WTC11 (cell line): Measurements from ENCODE around the gene CPB1. TPM values are rescaled to one million over a fixed set of nuclear protein-coding genes. Genes with fewer than 3 reads are reported as not detected.
A peak's percentile ranks its signal among the peaks of the same experiment; 100 is the strongest.

Experiments used
- ATAC-seq: fragments of 200-7000 bp; cut with Tn5 transposase; 2 replicates; pipeline ENCODE4 v1.10.0; 2021; ENCODE audit warnings: mild to moderate bottlenecking, moderate library complexity
- Bru-seq: library from RNA; stranded (reverse); fragments of 400-500 nt; gene quantifications from one replicate; lab custom pipeline; 2021; lab: Mats Ljungman, UMichigan
- CTCF ChIA-PET: fragments of 300-600 bp; sonication (Branson Sonifier 250); formaldehyde crosslinking; loops from one replicate; lab custom pipeline; 2021; ENCODE audit warnings: antibody characterized with exemption; lab: Charles Lee
- POLR2A ChIA-PET: fragments of 350-600 bp; sonication (Branson Sonifier 250); formaldehyde crosslinking; loops from one replicate; lab custom pipeline; 2021; ENCODE audit warnings: antibody characterized with exemption; lab: Charles Lee
- DNase-seq: peaks from one replicate; pipeline ENCODE4 v3.0.0; 2021; ENCODE audit warnings: low spot score
- H3K27ac Mint-ChIP-seq: 2 replicates; pipeline ENCODE4 v1.8.0; 2021; ENCODE audit warnings: mixed read lengths
- H3K27me3 Mint-ChIP-seq: 2 replicates; pipeline ENCODE4 v1.8.0; 2021; ENCODE audit warnings: low read depth, mild to moderate bottlenecking, moderate library complexity, mixed read lengths
- H3K36me3 Mint-ChIP-seq: 2 replicates; pipeline ENCODE4 v1.8.0; 2021; ENCODE audit warnings: mixed read lengths
- H3K4me1 Mint-ChIP-seq: 2 replicates; pipeline ENCODE4 v1.8.0; 2022; ENCODE audit warnings: mixed read lengths
- H3K4me3 Mint-ChIP-seq: 2 replicates; pipeline ENCODE4 v1.8.0; 2021; ENCODE audit warnings: mild to moderate bottlenecking, moderate library complexity, mixed read lengths
- H3K9me3 Mint-ChIP-seq: 2 replicates; pipeline ENCODE4 v1.8.0; 2021; ENCODE audit warnings: mixed read lengths
- CDX4 ChIP-seq: fragments of 250-450 bp; sonication (Bioruptor Pico); IDR thresholded peaks from 2 replicates; pipeline ENCODE4 v1.9.0; 2021; ENCODE audit warnings: moderate library complexity, mild to moderate bottlenecking, inconsistent platforms, borderline replicate concordance
- ELF4 ChIP-seq: sonication (generic); formaldehyde crosslinking; IDR thresholded peaks from 2 replicates; pipeline ENCODE4 v1.8.1; 2022; ENCODE audit warnings: low read depth, mild to moderate bottlenecking, moderate library complexity, missing genetic modification reagents
- ESRRA ChIP-seq: sonication (generic); formaldehyde crosslinking; IDR thresholded peaks from 2 replicates; pipeline ENCODE4 v1.8.1; 2022; ENCODE audit warnings: mild to moderate bottlenecking, missing genetic modification reagents, borderline replicate concordance
- ETV6 ChIP-seq: sonication (generic); formaldehyde crosslinking; IDR thresholded peaks from 2 replicates; pipeline ENCODE4 v1.8.1; 2022; ENCODE audit warnings: mild to moderate bottlenecking, missing genetic modification reagents
- GRHL2 ChIP-seq: fragments of 250-450 bp; sonication (Bioruptor Pico); IDR thresholded peaks from 2 replicates; pipeline ENCODE4 v1.8.0; 2022; ENCODE audit warnings: mild to moderate bottlenecking, moderate library complexity; ENCODE audit not compliant: insufficient replicate concordance, severe bottlenecking
- IRF1 ChIP-seq: sonication (generic); formaldehyde crosslinking; IDR thresholded peaks from 2 replicates; pipeline ENCODE4 v1.8.0; 2023; ENCODE audit warnings: missing genetic modification reagents
- MAX ChIP-seq: sonication (generic); formaldehyde crosslinking; IDR thresholded peaks from 2 replicates; pipeline ENCODE4 v1.8.0; 2022; ENCODE audit warnings: mild to moderate bottlenecking, missing genetic modification reagents
- NFYB ChIP-seq: sonication (generic); formaldehyde crosslinking; conservative IDR thresholded peaks from 2 replicates; pipeline ENCODE4 v1.8.0; 2022; ENCODE audit warnings: low read depth, missing genetic modification reagents
- PRDM15 ChIP-seq: sonication (generic); formaldehyde crosslinking; IDR thresholded peaks from 2 replicates; pipeline ENCODE4 v1.8.0; 2022; ENCODE audit warnings: missing genetic modification reagents
- PREB ChIP-seq: sonication (generic); formaldehyde crosslinking; IDR thresholded peaks from 2 replicates; pipeline ENCODE4 v1.8.1; 2022; ENCODE audit warnings: mild to moderate bottlenecking, missing genetic modification reagents, moderate library complexity, borderline replicate concordance
- ZNF263 ChIP-seq: sonication (generic); formaldehyde crosslinking; IDR thresholded peaks from 2 replicates; pipeline ENCODE4 v1.8.1; 2022; ENCODE audit warnings: low read depth, mild to moderate bottlenecking, moderate library complexity, missing genetic modification reagents
- ZNF317 ChIP-seq: sonication (generic); formaldehyde crosslinking; IDR thresholded peaks from 2 replicates; pipeline ENCODE4 v1.8.1; 2023; ENCODE audit warnings: low read depth, mild to moderate bottlenecking, moderate library complexity, missing genetic modification reagents, borderline replicate concordance
- ZNF512 ChIP-seq: sonication (generic); formaldehyde crosslinking; IDR thresholded peaks from 2 replicates; pipeline ENCODE4 v1.8.1; 2022; ENCODE audit warnings: missing genetic modification reagents, borderline replicate concordance
- ZNF671 ChIP-seq: fragments of 250-450 bp; sonication (Bioruptor Pico); IDR thresholded peaks from 2 replicates; pipeline ENCODE4 v1.8.0; 2021; ENCODE audit warnings: mild to moderate bottlenecking
- long read RNA-seq, 3 experiments: library from RNA in 1 of 3; library from capped mRNA in 1 of 3; library from polyadenylated mRNA in 1 of 3; unstranded in 2 of 3; stranded (forward) in 1 of 3; transcript quantifications; one replicate each; pipeline ENCODE4 v2.0.0, GENCODE V29; 2021
- total RNA-seq: library from RNA; stranded (reverse); gene quantifications from 3 replicates; pipeline ENCODE4 v1.2.3, GENCODE V29; 2021
- TF ChIP-seq, protein P1 (sequence below): sonication (generic); formaldehyde crosslinking; IDR thresholded peaks from 2 replicates; pipeline ENCODE4 v1.8.0; 2023; ENCODE audit warnings: missing genetic modification reagents, mild to moderate bottlenecking, borderline replicate concordance
- TF ChIP-seq, protein P2 (sequence below): fragments of 200-600 bp; IDR thresholded peaks from 2 replicates; pipeline ENCODE4 v1.8.0; 2022; ENCODE audit warnings: antibody characterized with exemption
- TF ChIP-seq, protein P3 (sequence below): sonication (generic); formaldehyde crosslinking; IDR thresholded peaks from 2 replicates; pipeline ENCODE4 v1.8.0; 2022; ENCODE audit warnings: mild to moderate bottlenecking, missing genetic modification reagents

CPB1 gene
- 4.1 to 7.6 TPM (median 5.0 TPM) in 3 replicates for total RNA-seq
- Bru-seq, nascent RNA = percentile 0 among the genes with signal in this experiment
- long read RNA-seq, experiment 1 = 0 reads
- long read RNA-seq, experiment 2 = 0 reads
- long read RNA-seq, experiment 3 = 0 reads

GRCh38 chr3:148827585-148827984 is at the start of gene CPB1:
Gene CPB1 (plus strand): TSS chr3:148827811. CDS start chr3:148827824, 13 bp downstream.
- no peaks in the 10 kb centered on the region for H3K36me3 Mint-ChIP-seq
- no peak for ATAC-seq
- no peak for TF ChIP-seq IRF1
- no peak for TF ChIP-seq ZNF512 (CRISPR knock-in tag)
- no peak for TF ChIP-seq ZNF671 (CRISPR knock-in tag)
- no peak for TF ChIP-seq ZNF263 (CRISPR knock-in tag)
- TF ChIP-seq, all 79 proteins: peak for 0
- H3K9me3 Mint-ChIP-seq = 0 out of 2 replicates have a peak, but pooled peaks cover 1% of the 10 kb centered on the region
- no peak within 1 kb of the TSS for H3K4me3 Mint-ChIP-seq
- CTCF ChIA-PET = no interaction called here
- POLR2A ChIA-PET = no interaction called here
- H3K27me3 Mint-ChIP-seq = no peaks in the 10 kb centered on the region
- DNase-seq = no peak
- H3K4me1 Mint-ChIP-seq = no peaks in the 10 kb centered on the region
- H3K27ac Mint-ChIP-seq = no peak within 1 kb of the TSS

GRCh38 chr3:148778926-148779325 is 48.7 kb upstream of the CPB1 start:
- H3K36me3 Mint-ChIP-seq = peaks cover 2% of the 10 kb centered on the region; the same call in 1 of the 2 replicates
- H3K27me3 Mint-ChIP-seq = no peaks in the 10 kb centered on the region
- H3K27ac Mint-ChIP-seq = no peak overlapping the region
- ATAC-seq (no peak), DNase-seq (no peak)
- H3K9me3 Mint-ChIP-seq = no peaks in the 10 kb centered on the region
- ChIA-PET CTCF (no interaction called here), POLR2A (no interaction called here)
- no peaks in the 10 kb centered on the region for H3K4me1 Mint-ChIP-seq
- no peak overlapping the region for H3K4me3 Mint-ChIP-seq
- TF ChIP-seq ETV6 (no peak), PREB (CRISPR knock-in tag) (no peak), ESRRA (CRISPR knock-in tag) (no peak), ELF4 (CRISPR knock-in tag) (no peak), PRDM15 (no peak), GRHL2 (CRISPR knock-in tag) (no peak), NFYB (CRISPR knock-in tag) (no peak), ZNF317 (CRISPR knock-in tag) (no peak), CDX4 (CRISPR knock-in tag) (no peak), MAX (CRISPR knock-in tag) (no peak)
- TF ChIP-seq, protein P1, sequence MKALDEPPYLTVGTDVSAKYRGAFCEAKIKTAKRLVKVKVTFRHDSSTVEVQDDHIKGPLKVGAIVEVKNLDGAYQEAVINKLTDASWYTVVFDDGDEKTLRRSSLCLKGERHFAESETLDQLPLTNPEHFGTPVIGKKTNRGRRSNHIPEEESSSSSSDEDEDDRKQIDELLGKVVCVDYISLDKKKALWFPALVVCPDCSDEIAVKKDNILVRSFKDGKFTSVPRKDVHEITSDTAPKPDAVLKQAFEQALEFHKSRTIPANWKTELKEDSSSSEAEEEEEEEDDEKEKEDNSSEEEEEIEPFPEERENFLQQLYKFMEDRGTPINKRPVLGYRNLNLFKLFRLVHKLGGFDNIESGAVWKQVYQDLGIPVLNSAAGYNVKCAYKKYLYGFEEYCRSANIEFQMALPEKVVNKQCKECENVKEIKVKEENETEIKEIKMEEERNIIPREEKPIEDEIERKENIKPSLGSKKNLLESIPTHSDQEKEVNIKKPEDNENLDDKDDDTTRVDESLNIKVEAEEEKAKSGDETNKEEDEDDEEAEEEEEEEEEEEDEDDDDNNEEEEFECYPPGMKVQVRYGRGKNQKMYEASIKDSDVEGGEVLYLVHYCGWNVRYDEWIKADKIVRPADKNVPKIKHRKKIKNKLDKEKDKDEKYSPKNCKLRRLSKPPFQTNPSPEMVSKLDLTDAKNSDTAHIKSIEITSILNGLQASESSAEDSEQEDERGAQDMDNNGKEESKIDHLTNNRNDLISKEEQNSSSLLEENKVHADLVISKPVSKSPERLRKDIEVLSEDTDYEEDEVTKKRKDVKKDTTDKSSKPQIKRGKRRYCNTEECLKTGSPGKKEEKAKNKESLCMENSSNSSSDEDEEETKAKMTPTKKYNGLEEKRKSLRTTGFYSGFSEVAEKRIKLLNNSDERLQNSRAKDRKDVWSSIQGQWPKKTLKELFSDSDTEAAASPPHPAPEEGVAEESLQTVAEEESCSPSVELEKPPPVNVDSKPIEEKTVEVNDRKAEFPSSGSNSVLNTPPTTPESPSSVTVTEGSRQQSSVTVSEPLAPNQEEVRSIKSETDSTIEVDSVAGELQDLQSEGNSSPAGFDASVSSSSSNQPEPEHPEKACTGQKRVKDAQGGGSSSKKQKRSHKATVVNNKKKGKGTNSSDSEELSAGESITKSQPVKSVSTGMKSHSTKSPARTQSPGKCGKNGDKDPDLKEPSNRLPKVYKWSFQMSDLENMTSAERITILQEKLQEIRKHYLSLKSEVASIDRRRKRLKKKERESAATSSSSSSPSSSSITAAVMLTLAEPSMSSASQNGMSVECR = no peak
- TF ChIP-seq, protein P2, sequence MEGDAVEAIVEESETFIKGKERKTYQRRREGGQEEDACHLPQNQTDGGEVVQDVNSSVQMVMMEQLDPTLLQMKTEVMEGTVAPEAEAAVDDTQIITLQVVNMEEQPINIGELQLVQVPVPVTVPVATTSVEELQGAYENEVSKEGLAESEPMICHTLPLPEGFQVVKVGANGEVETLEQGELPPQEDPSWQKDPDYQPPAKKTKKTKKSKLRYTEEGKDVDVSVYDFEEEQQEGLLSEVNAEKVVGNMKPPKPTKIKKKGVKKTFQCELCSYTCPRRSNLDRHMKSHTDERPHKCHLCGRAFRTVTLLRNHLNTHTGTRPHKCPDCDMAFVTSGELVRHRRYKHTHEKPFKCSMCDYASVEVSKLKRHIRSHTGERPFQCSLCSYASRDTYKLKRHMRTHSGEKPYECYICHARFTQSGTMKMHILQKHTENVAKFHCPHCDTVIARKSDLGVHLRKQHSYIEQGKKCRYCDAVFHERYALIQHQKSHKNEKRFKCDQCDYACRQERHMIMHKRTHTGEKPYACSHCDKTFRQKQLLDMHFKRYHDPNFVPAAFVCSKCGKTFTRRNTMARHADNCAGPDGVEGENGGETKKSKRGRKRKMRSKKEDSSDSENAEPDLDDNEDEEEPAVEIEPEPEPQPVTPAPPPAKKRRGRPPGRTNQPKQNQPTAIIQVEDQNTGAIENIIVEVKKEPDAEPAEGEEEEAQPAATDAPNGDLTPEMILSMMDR = no peak
- TF ChIP-seq, protein P3, sequence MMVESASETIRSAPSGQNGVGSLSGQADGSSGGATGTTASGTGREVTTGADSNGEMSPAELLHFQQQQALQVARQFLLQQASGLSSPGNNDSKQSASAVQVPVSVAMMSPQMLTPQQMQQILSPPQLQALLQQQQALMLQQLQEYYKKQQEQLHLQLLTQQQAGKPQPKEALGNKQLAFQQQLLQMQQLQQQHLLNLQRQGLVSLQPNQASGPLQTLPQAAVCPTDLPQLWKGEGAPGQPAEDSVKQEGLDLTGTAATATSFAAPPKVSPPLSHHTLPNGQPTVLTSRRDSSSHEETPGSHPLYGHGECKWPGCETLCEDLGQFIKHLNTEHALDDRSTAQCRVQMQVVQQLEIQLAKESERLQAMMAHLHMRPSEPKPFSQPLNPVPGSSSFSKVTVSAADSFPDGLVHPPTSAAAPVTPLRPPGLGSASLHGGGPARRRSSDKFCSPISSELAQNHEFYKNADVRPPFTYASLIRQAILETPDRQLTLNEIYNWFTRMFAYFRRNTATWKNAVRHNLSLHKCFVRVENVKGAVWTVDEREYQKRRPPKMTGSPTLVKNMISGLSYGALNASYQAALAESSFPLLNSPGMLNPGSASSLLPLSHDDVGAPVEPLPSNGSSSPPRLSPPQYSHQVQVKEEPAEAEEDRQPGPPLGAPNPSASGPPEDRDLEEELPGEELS (CRISPR knock-in tag) = no peak
